GM10847 (cell line): ENCODE data around the gene RYR3.

Experiments
- POLR2A ChIP-seq: IDR thresholded peaks from 2 replicates; pipeline ENCODE4 v1.6.1; 2011; ENCODE audit not compliant: insufficient read length; ENCODE audit errors: extremely low read depth

The RYR3 gene

GRCh38 chr15:33547876-33548275 lies 237.1 kb downstream of the RYR3 start:
- no peak for TF ChIP-seq POLR2A

GRCh38 chr15:33551860-33552259 lies 241.1 kb downstream of the RYR3 start:
- no peak for TF ChIP-seq POLR2A

- TF ChIP-seq POLR2A, result no peak
These were observed 242.4 kb downstream of the RYR3 start for GRCh38 chr15:33553157-33553556.

GRCh38 chr15:33559207-33559890 lies 248.6 kb downstream of the RYR3 start:
- TF ChIP-seq POLR2A, result no peak

- TF ChIP-seq POLR2A, result no peak
These were observed 250.6 kb downstream of the RYR3 start for GRCh38 chr15:33561407-33561806.

GRCh38 chr15:33561967-33562366 lies 251.2 kb downstream of the RYR3 start:
- no peak for TF ChIP-seq POLR2A

- no peak for TF ChIP-seq POLR2A
These were observed 254.3 kb downstream of the RYR3 start for GRCh38 chr15:33565094-33565493.

GRCh38 chr15:33567652-33568051 lies 256.9 kb downstream of the RYR3 start:
- no peak for TF ChIP-seq POLR2A

- TF ChIP-seq POLR2A, result no peak
These were observed 258.3 kb downstream of the RYR3 start for GRCh38 chr15:33569036-33569435.

GRCh38 chr15:33580526-33580925 lies 269.8 kb downstream of the RYR3 start:
- no peak for TF ChIP-seq POLR2A

GRCh38 chr15:33581032-33581431 lies 270.3 kb downstream of the RYR3 start:
- TF ChIP-seq POLR2A, result no peak

GRCh38 chr15:33584797-33585196 lies 274.0 kb downstream of the RYR3 start:
- no peak for TF ChIP-seq POLR2A

- TF ChIP-seq POLR2A, result no peak
These were observed 276.3 kb downstream of the RYR3 start for GRCh38 chr15:33586786-33587697.

- TF ChIP-seq POLR2A, result no peak
These were observed 277.0 kb downstream of the RYR3 start for GRCh38 chr15:33587773-33588172.

- no peak for TF ChIP-seq POLR2A
These were observed 282.1 kb downstream of the RYR3 start for GRCh38 chr15:33592864-33593263.

GRCh38 chr15:33600212-33600611 lies 289.4 kb downstream of the RYR3 start:
- no peak for TF ChIP-seq POLR2A
